Gastrocnemius medialis (tissue), 4 donors: ENCODE results near the gene PPP3CA. TPM values are rescaled to one million over a fixed set of nuclear protein-coding genes. Genes with fewer than 3 reads are reported as not detected.

ENCODE experiments used
- ATAC-seq, 2 donors: fragments of 150-250 bp; one replicate each; pipeline ENCODE4 v1.9.1; 2016
- DNase-seq, 2 donors: peaks; one replicate each; pipeline ENCODE4 v3.0.0-alpha.2; 2019
- H3K27ac ChIP-seq, 4 donors: fragments of 200-600 bp; sonication (generic); 1 replicate in 1 of 4; 2 replicates in 3 of 4; pipeline ENCODE4 v1.5.1; 2016 to 2018; ENCODE audit warnings: mild to moderate bottlenecking in 2 of 4, moderate library complexity in 1 of 4
- H3K27me3 ChIP-seq, 3 donors: fragments of 200-600 bp; sonication (generic) in 2 of 3; 1 replicate in 1 of 3; 2 replicates in 2 of 3; pipeline versions ENCODE4 v1.5.1 to v1.6.0; 2016 to 2019; ENCODE audit warnings: mild to moderate bottlenecking in 1 of 3, moderate library complexity in 1 of 3
- H3K36me3 ChIP-seq, 2 donors: fragments of 200-600 bp; sonication (generic) in 1 of 2; one replicate each; pipeline ENCODE4 v1.5.1; 2017 to 2018
- H3K4me1 ChIP-seq, 2 donors: fragments of 200-600 bp; sonication (generic) in 1 of 2; one replicate each; pipeline ENCODE4 v1.5.1; 2016 to 2017; ENCODE audit warnings: mild to moderate bottlenecking in 2 of 2
- H3K4me3 ChIP-seq, 4 donors: fragments of 200-600 bp; sonication (generic) in 3 of 4; 1 replicate in 1 of 4; 2 replicates in 3 of 4; pipeline ENCODE4 v1.5.1; 2016 to 2019; ENCODE audit warnings: mild to moderate bottlenecking in 2 of 4
- H3K9me3 ChIP-seq, 3 donors: fragments of 200-600 bp; sonication (generic) in 2 of 3; 1 replicate in 1 of 3; 2 replicates in 2 of 3; pipeline ENCODE4 v1.5.1; 2016 to 2019
- CTCF ChIP-seq, 5 experiments: fragments of 450-650 bp in 3 of 5; fragments of 200-600 bp in 2 of 5; sonication (generic) in 2 of 5; IDR thresholded peaks in 4 of 5; conservative IDR thresholded peaks in 1 of 5; 1 replicate in 4 of 5; 2 replicates in 1 of 5; pipeline ENCODE4 v1.5.1; 2016 to 2019; ENCODE audit warnings: antibody characterized with exemption in 5 of 5, mild to moderate bottlenecking in 3 of 5, moderate library complexity in 3 of 5
- POLR2A ChIP-seq, 2 donors: fragments of 450-650 bp; IDR thresholded peaks; one replicate each; pipeline ENCODE4 v1.6.1; 2017; ENCODE audit warnings: antibody characterized with exemption in 2 of 2, mild to moderate bottlenecking in 2 of 2, moderate library complexity in 2 of 2
- in situ Hi-C, 4 donors: fragments of 200-750 bp; cut with MboI; loops; one replicate each; pipeline versions ENCODE4 v1.15.0 to v1.8.0; 2017; ENCODE audit warnings: low sequenced_read_pairs in 4 of 4
- intact Hi-C: fragments of 100-400 bp; cut with DNase I; formaldehyde crosslinking; loops from one replicate; pipeline ENCODE4 v1.15.1; 2023; ENCODE audit warnings: low total_unique reads
- total RNA-seq, 4 donors: library from RNA; depleted of rRNA; stranded (reverse); fragments of >200 nt; gene quantifications; one replicate each; pipeline versions ENCODE4 v1.1.0 to v1.2.3, GENCODE V29; 2016

The PPP3CA gene
- total RNA-seq, 4 donors from 2014 or later = 25.1 to 30.3 (median 26.7) TPM

GRCh38 chr4:101264993-101265815 lies 82.1 kb downstream of the PPP3CA start:
- H3K36me3 ChIP-seq = no peaks in the 10 kb centered on the region
- no peaks in the 10 kb centered on the region for H3K27me3 ChIP-seq
- TF ChIP-seq CTCF (IDR thresholded peaks at IDR 0.05 in 4 of 5, conservative IDR thresholded peaks at IDR 0.05 in 1 of 5) = no peak
- no peak for TF ChIP-seq POLR2A (IDR thresholded peaks at IDR 0.05)
- no peak overlapping the region for H3K4me3 ChIP-seq
- DNase-seq (no peak), ATAC-seq (no peak)
- intact Hi-C loops = no loop called here
- H3K9me3 ChIP-seq = no peaks in the 10 kb centered on the region
- peaks cover 8 to 11% of the 10 kb centered on the region in 2 donors for H3K4me1 ChIP-seq
- in situ Hi-C loops = no loop called here
- no peak overlapping the region for H3K27ac ChIP-seq

- Histone ChIP-seq H3K27ac (no peak overlapping the region), H3K4me1 (peaks cover 13 to 17% of the 10 kb centered on the region in 2 donors), H3K4me3 (no peak overlapping the region), H3K36me3 (no peaks in the 10 kb centered on the region), H3K9me3 (no peaks in the 10 kb centered on the region), H3K27me3 (no peaks in the 10 kb centered on the region)
- TF ChIP-seq CTCF (IDR thresholded peaks at IDR 0.05 in 4 of 5, conservative IDR thresholded peaks at IDR 0.05 in 1 of 5) = no peak
- no peak for TF ChIP-seq POLR2A (IDR thresholded peaks at IDR 0.05)
- ATAC-seq (no peak), DNase-seq (no peak)
- intact Hi-C loops (no loop called here), in situ Hi-C loops (no loop called here)
Observed at GRCh38 chr4:101264512-101264911, 82.8 kb downstream of the PPP3CA start.

- Histone ChIP-seq H3K9me3 (no peaks in the 10 kb centered on the region), H3K4me3 (no peak overlapping the region), H3K36me3 (no peaks in the 10 kb centered on the region), H3K27ac (no peak overlapping the region), H3K4me1 (peaks cover 15 to 28% of the 10 kb centered on the region in 2 donors), H3K27me3 (no peaks in the 10 kb centered on the region)
- DNase-seq = no peak
- TF ChIP-seq CTCF (IDR thresholded peaks at IDR 0.05 in 4 of 5, conservative IDR thresholded peaks at IDR 0.05 in 1 of 5) = no peak
- no peak for TF ChIP-seq POLR2A (IDR thresholded peaks at IDR 0.05)
- in situ Hi-C loops = no loop called here
- ATAC-seq = no peak
- intact Hi-C loops = no loop called here
Observed at GRCh38 chr4:101262683-101263082, 84.6 kb downstream of the PPP3CA start.

GRCh38 chr4:101259876-101260275 lies 87.5 kb downstream of the PPP3CA start:
- Histone ChIP-seq H3K36me3 (no peaks in the 10 kb centered on the region), H3K4me3 (no peak overlapping the region), H3K4me1 (peaks cover 20 to 40% of the 10 kb centered on the region in 2 donors), H3K9me3 (no peaks in the 10 kb centered on the region), H3K27me3 (no peaks in the 10 kb centered on the region), H3K27ac (no peak overlapping the region)
- DNase-seq (no peak), ATAC-seq (no peak)
- intact Hi-C loops (loop anchor here (1.0 kb wide), 1 partner anchor 45 kb away; no protein-coding TSS in a partner anchor), in situ Hi-C loops (no loop called here)
- TF ChIP-seq POLR2A (IDR thresholded peaks at IDR 0.05) (no peak), CTCF (IDR thresholded peaks at IDR 0.05 in 4 of 5, conservative IDR thresholded peaks at IDR 0.05 in 1 of 5) (no peak)
